ENCODE measurements around the gene ADGRG1.

Gene ADGRG1

GRCh38 chr16:57624806-57625500 lies 3.5 kb upstream of the ADGRG1 start:
- no peak overlapping the region for H3K9ac ChIP-seq (ENCODE audit: low read length)
- H3K36me3 ChIP-seq (ENCODE audit: control insufficient read depth, insufficient read depth, low read length), result no peaks in the 10 kb centered on the region
- H3K4me1 ChIP-seq (ENCODE audit: control insufficient read depth, insufficient read depth, low read length), result peaks cover 2% of the 10 kb centered on the region
- H3K27me3 ChIP-seq (ENCODE audit: control insufficient read depth, insufficient read depth, low read length), result peaks cover 8% of the 10 kb centered on the region
- no peak overlapping the region for H3K4me3 ChIP-seq (ENCODE audit: low read length)
- H3K27ac ChIP-seq (ENCODE audit: low read depth, low read length), result no peak overlapping the region

- Histone ChIP-seq H3K27ac (ENCODE audit: low read depth, low read length) (no peak overlapping the region), H3K36me3 (ENCODE audit: control insufficient read depth, insufficient read depth, low read length) (no peaks in the 10 kb centered on the region), H3K9ac (ENCODE audit: low read length) (no peak overlapping the region), H3K4me1 (ENCODE audit: control insufficient read depth, insufficient read depth, low read length) (peaks cover 2% of the 10 kb centered on the region), H3K27me3 (ENCODE audit: control insufficient read depth, insufficient read depth, low read length) (peaks cover 8% of the 10 kb centered on the region), H3K4me3 (ENCODE audit: low read length) (no peak overlapping the region)
Measured at GRCh38 chr16:57626420-57627170, 1.8 kb upstream of the ADGRG1 start.

- peaks cover 2% of the 10 kb centered on the region for H3K4me1 ChIP-seq (ENCODE audit: control insufficient read depth, insufficient read depth, low read length)
- H3K27ac ChIP-seq (ENCODE audit: low read depth, low read length), result no peak overlapping the region
- H3K27me3 ChIP-seq (ENCODE audit: control insufficient read depth, insufficient read depth, low read length), result peaks cover 8% of the 10 kb centered on the region
- H3K36me3 ChIP-seq (ENCODE audit: control insufficient read depth, insufficient read depth, low read length), result no peaks in the 10 kb centered on the region
- H3K4me3 ChIP-seq (ENCODE audit: low read length), result no peak overlapping the region
- H3K9ac ChIP-seq (ENCODE audit: low read length), result no peak overlapping the region
Measured at GRCh38 chr16:57627184-57627871, 1.1 kb upstream of the ADGRG1 start.

GRCh38 chr16:57628783-57629293 lies 408 bp downstream of the ADGRG1 start:
- Histone ChIP-seq H3K4me1 (ENCODE audit: control insufficient read depth, insufficient read depth, low read length) (peaks cover 2% of the 10 kb centered on the region), H3K4me3 (ENCODE audit: low read length) (peak overlapping the region; percentile 47), H3K36me3 (ENCODE audit: control insufficient read depth, insufficient read depth, low read length) (no peaks in the 10 kb centered on the region), H3K27ac (ENCODE audit: low read depth, low read length) (peak overlapping the region; percentile 35), H3K27me3 (ENCODE audit: control insufficient read depth, insufficient read depth, low read length) (peaks cover 8% of the 10 kb centered on the region), H3K9ac (ENCODE audit: low read length) (no peak overlapping the region)

GRCh38 chr16:57629516-57630406 lies 1.3 kb downstream of the ADGRG1 start:
- Histone ChIP-seq H3K9ac (ENCODE audit: low read length) (no peak overlapping the region), H3K4me1 (ENCODE audit: control insufficient read depth, insufficient read depth, low read length) (peaks cover 2% of the 10 kb centered on the region), H3K4me3 (ENCODE audit: low read length) (no peak overlapping the region), H3K27ac (ENCODE audit: low read depth, low read length) (peak overlapping the region; percentile 23), H3K27me3 (ENCODE audit: control insufficient read depth, insufficient read depth, low read length) (peaks cover 8% of the 10 kb centered on the region), H3K36me3 (ENCODE audit: control insufficient read depth, insufficient read depth, low read length) (no peaks in the 10 kb centered on the region)

- peaks cover 13% of the 10 kb centered on the region for H3K27me3 ChIP-seq (ENCODE audit: control insufficient read depth, insufficient read depth, low read length)
Measured at GRCh38 chr16:57630407-57630797, 2.0 kb downstream of the ADGRG1 start.

GRCh38 chr16:57630931-57631845 lies 2.8 kb downstream of the ADGRG1 start:
- Histone ChIP-seq H3K4me3 (ENCODE audit: low read length) (no peak overlapping the region), H3K9ac (ENCODE audit: low read length) (no peak overlapping the region), H3K4me1 (ENCODE audit: control insufficient read depth, insufficient read depth, low read length) (peaks cover 2% of the 10 kb centered on the region), H3K36me3 (ENCODE audit: control insufficient read depth, insufficient read depth, low read length) (no peaks in the 10 kb centered on the region), H3K27me3 (ENCODE audit: control insufficient read depth, insufficient read depth, low read length) (peaks cover 14% of the 10 kb centered on the region), H3K27ac (ENCODE audit: low read depth, low read length) (no peak overlapping the region)

More at GRCh38 chr16:57630407-57630797, 2.0 kb downstream of the ADGRG1 start:
- Histone ChIP-seq H3K27ac (ENCODE audit: low read depth, low read length) (no peak overlapping the region), H3K36me3 (ENCODE audit: control insufficient read depth, insufficient read depth, low read length) (no peaks in the 10 kb centered on the region), H3K9ac (ENCODE audit: low read length) (no peak overlapping the region), H3K4me3 (ENCODE audit: low read length) (no peak overlapping the region), H3K4me1 (ENCODE audit: control insufficient read depth, insufficient read depth, low read length) (peaks cover 2% of the 10 kb centered on the region)

GRCh38 chr16:57632568-57632967 lies 4.1 kb downstream of the ADGRG1 start:
- H3K4me3 ChIP-seq (ENCODE audit: low read length), result no peak overlapping the region
- H3K27me3 ChIP-seq (ENCODE audit: control insufficient read depth, insufficient read depth, low read length), result peaks cover 14% of the 10 kb centered on the region
- H3K27ac ChIP-seq (ENCODE audit: low read depth, low read length), result no peak overlapping the region
- H3K36me3 ChIP-seq (ENCODE audit: control insufficient read depth, insufficient read depth, low read length), result no peaks in the 10 kb centered on the region
- H3K4me1 ChIP-seq (ENCODE audit: control insufficient read depth, insufficient read depth, low read length), result peaks cover 2% of the 10 kb centered on the region
- no peak overlapping the region for H3K9ac ChIP-seq (ENCODE audit: low read length)

GRCh38 chr16:57633383-57634064 lies 5.1 kb downstream of the ADGRG1 start:
- Histone ChIP-seq H3K27me3 (ENCODE audit: control insufficient read depth, insufficient read depth, low read length) (peaks cover 10% of the 10 kb centered on the region), H3K9ac (ENCODE audit: low read length) (no peak overlapping the region), H3K4me1 (ENCODE audit: control insufficient read depth, insufficient read depth, low read length) (peaks cover under 1% of the 10 kb centered on the region), H3K4me3 (ENCODE audit: low read length) (no peak overlapping the region), H3K36me3 (ENCODE audit: control insufficient read depth, insufficient read depth, low read length) (no peaks in the 10 kb centered on the region), H3K27ac (ENCODE audit: low read depth, low read length) (no peak overlapping the region)

GRCh38 chr16:57634171-57634570 lies 5.7 kb downstream of the ADGRG1 start:
- no peak overlapping the region for H3K27ac ChIP-seq (ENCODE audit: low read depth, low read length)
- H3K27me3 ChIP-seq (ENCODE audit: control insufficient read depth, insufficient read depth, low read length), result peaks cover 6% of the 10 kb centered on the region
- no peak overlapping the region for H3K9ac ChIP-seq (ENCODE audit: low read length)
- H3K4me1 ChIP-seq (ENCODE audit: control insufficient read depth, insufficient read depth, low read length), result no peaks in the 10 kb centered on the region
- no peak overlapping the region for H3K4me3 ChIP-seq (ENCODE audit: low read length)
- no peaks in the 10 kb centered on the region for H3K36me3 ChIP-seq (ENCODE audit: control insufficient read depth, insufficient read depth, low read length)

Measured in rectal smooth muscle tissue (tissue), 1 donor.